ENCODE data around the gene CORO1C.

The CORO1C gene

DNA sequence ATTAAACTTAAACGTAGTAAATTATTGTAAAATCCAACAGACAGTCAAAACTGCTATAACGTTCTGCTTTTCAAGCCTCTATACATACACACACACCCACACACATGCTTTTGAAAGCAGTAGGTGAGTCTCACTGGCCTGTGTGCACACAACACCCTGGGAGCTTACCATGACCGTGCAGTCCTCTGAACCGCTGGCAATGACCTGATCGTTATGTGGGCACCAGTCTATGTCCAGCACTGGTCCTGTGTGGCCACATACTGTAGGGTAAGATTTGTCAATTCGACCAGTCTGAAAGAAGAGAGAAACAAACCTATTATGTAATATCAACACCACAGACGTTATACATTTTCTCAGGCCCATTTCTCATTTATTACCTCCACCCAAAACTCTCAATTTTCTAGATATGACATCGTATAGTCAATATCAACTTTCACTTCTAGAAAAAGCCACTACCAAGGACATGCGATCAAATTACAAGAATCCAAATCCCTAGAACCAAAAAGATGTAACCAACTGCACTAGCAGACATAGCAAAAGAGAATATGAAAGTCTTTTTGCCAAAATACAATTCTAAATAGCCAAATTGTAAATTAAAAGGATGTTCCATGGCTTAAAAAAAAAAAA is 53.1 kb downstream of the CORO1C start:
- Histone ChIP-seq H3K27ac (ENCODE audit: low read depth, low read length) (no peak overlapping the region), H3K18ac (ENCODE audit: low read length) (no peak overlapping the region), H2AFZ (ENCODE audit: insufficient read depth, low read length, poor library complexity) (no peak overlapping the region), H3K36me3 (ENCODE audit: control insufficient read depth in 1 of 2, insufficient read depth in 2 of 2, low read length in 2 of 2) (peaks cover 6% of the 10 kb centered on the region in 2 experiments), H2AK5ac (ENCODE audit: low read length) (no peak overlapping the region), H3K9ac (ENCODE audit: low read length) (no peak overlapping the region), H3K4me1 (ENCODE audit: control insufficient read depth in 1 of 2, insufficient read depth in 2 of 2, low read length in 2 of 2) (peaks cover 0 to 2% of the 10 kb centered on the region in 2 experiments), H4K12ac (ENCODE audit: low read depth, low read length) (no peak overlapping the region), H2BK5ac (ENCODE audit: low read depth, low read length, poor library complexity) (no peak overlapping the region), H3K9me3 (ENCODE audit: insufficient read depth, low read depth, low read length) (no peaks in the 10 kb centered on the region), H2BK120ac (ENCODE audit: insufficient read depth, low read length, poor library complexity) (no peak overlapping the region), H3K4me3 (ENCODE audit: low read depth, low read length) (no peak overlapping the region), H3K79me1 (ENCODE audit: low read length) (no peaks in the 10 kb centered on the region), H2BK12ac (ENCODE audit: low read length) (no peak overlapping the region), H3K23ac (ENCODE audit: low read length) (no peak overlapping the region), H3K27me3 (ENCODE audit: insufficient read depth, low read length) (no peaks in the 10 kb centered on the region), H3K4ac (ENCODE audit: low read depth, low read length) (no peak overlapping the region), H3K4me2 (ENCODE audit: low read length) (no peak overlapping the region), H3K79me2 (ENCODE audit: control insufficient read depth, insufficient read depth, low read length, poor library complexity) (no peaks in the 10 kb centered on the region), H3K14ac (ENCODE audit: low read length) (no peak overlapping the region), H4K8ac (ENCODE audit: low read depth, low read length) (no peak overlapping the region), H4K91ac (ENCODE audit: low read depth, low read length) (no peak overlapping the region)
- no CpG with 5 or more reads among the region's 9 CpGs for WGBS (ENCODE audit: extremely low coverage, insufficient coverage, insufficient read length)
- DNase-seq, result no peak

GRCh38 chr12:108677381-108677780 is 53.9 kb downstream of the CORO1C start:
- no CpG with 5 or more reads among the region's 3 CpGs for WGBS (ENCODE audit: extremely low coverage, insufficient coverage, insufficient read length)

GRCh38 chr12:108676707-108677106 is 54.6 kb downstream of the CORO1C start:
- H3K9me3 ChIP-seq (ENCODE audit: insufficient read depth, low read depth, low read length), result no peaks in the 10 kb centered on the region
- peaks cover 6 to 7% of the 10 kb centered on the region in 2 experiments for H3K36me3 ChIP-seq (ENCODE audit: control insufficient read depth in 1 of 2, insufficient read depth in 2 of 2, low read length in 2 of 2)
- H3K23ac ChIP-seq (ENCODE audit: low read length), result no peak overlapping the region
- WGBS (ENCODE audit: extremely low coverage, insufficient coverage, insufficient read length), result no CpG with 5 or more reads among the region's 5 CpGs
- no peak overlapping the region for H2AK5ac ChIP-seq (ENCODE audit: low read length)
- H4K12ac ChIP-seq (ENCODE audit: low read depth, low read length), result no peak overlapping the region
- H3K18ac ChIP-seq (ENCODE audit: low read length), result no peak overlapping the region
- H2AFZ ChIP-seq (ENCODE audit: insufficient read depth, low read length, poor library complexity), result no peak overlapping the region
- H3K79me2 ChIP-seq (ENCODE audit: control insufficient read depth, insufficient read depth, low read length, poor library complexity), result no peaks in the 10 kb centered on the region
- no peak overlapping the region for H4K91ac ChIP-seq (ENCODE audit: low read depth, low read length)
- H4K8ac ChIP-seq (ENCODE audit: low read depth, low read length), result no peak overlapping the region
- no peak overlapping the region for H3K4ac ChIP-seq (ENCODE audit: low read depth, low read length)
- H3K9ac ChIP-seq (ENCODE audit: low read length), result no peak overlapping the region
- DNase-seq, result no peak
- H3K14ac ChIP-seq (ENCODE audit: low read length), result no peak overlapping the region
- H3K4me2 ChIP-seq (ENCODE audit: low read length), result no peak overlapping the region
- H3K4me1 ChIP-seq (ENCODE audit: control insufficient read depth in 1 of 2, insufficient read depth in 2 of 2, low read length in 2 of 2), result peaks cover 0 to 2% of the 10 kb centered on the region in 2 experiments
- H2BK5ac ChIP-seq (ENCODE audit: low read depth, low read length, poor library complexity), result no peak overlapping the region
- H3K79me1 ChIP-seq (ENCODE audit: low read length), result no peaks in the 10 kb centered on the region
- H3K27ac ChIP-seq (ENCODE audit: low read depth, low read length), result no peak overlapping the region
- H3K4me3 ChIP-seq (ENCODE audit: low read depth, low read length), result no peak overlapping the region
- H2BK12ac ChIP-seq (ENCODE audit: low read length), result no peak overlapping the region
- H2BK120ac ChIP-seq (ENCODE audit: insufficient read depth, low read length, poor library complexity), result no peak overlapping the region
- no peaks in the 10 kb centered on the region for H3K27me3 ChIP-seq (ENCODE audit: insufficient read depth, low read length)

More at GRCh38 chr12:108677381-108677780, 53.9 kb downstream of the CORO1C start:
- Histone ChIP-seq H2AFZ (ENCODE audit: insufficient read depth, low read length, poor library complexity) (no peak overlapping the region), H2AK5ac (ENCODE audit: low read length) (no peak overlapping the region), H3K9ac (ENCODE audit: low read length) (no peak overlapping the region), H4K8ac (ENCODE audit: low read depth, low read length) (no peak overlapping the region), H4K91ac (ENCODE audit: low read depth, low read length) (no peak overlapping the region), H3K4me2 (ENCODE audit: low read length) (no peak overlapping the region), H3K23ac (ENCODE audit: low read length) (no peak overlapping the region), H3K18ac (ENCODE audit: low read length) (no peak overlapping the region), H3K36me3 (ENCODE audit: control insufficient read depth in 1 of 2, insufficient read depth in 2 of 2, low read length in 2 of 2) (peaks cover 4 to 6% of the 10 kb centered on the region in 2 experiments), H3K79me1 (ENCODE audit: low read length) (no peaks in the 10 kb centered on the region), H3K14ac (ENCODE audit: low read length) (no peak overlapping the region), H3K9me3 (ENCODE audit: insufficient read depth, low read depth, low read length) (no peaks in the 10 kb centered on the region), H3K27ac (ENCODE audit: low read depth, low read length) (no peak overlapping the region), H3K27me3 (ENCODE audit: insufficient read depth, low read length) (no peaks in the 10 kb centered on the region), H3K4ac (ENCODE audit: low read depth, low read length) (no peak overlapping the region), H2BK12ac (ENCODE audit: low read length) (no peak overlapping the region), H2BK5ac (ENCODE audit: low read depth, low read length, poor library complexity) (no peak overlapping the region), H3K79me2 (ENCODE audit: control insufficient read depth, insufficient read depth, low read length, poor library complexity) (no peaks in the 10 kb centered on the region), H3K4me1 (ENCODE audit: control insufficient read depth in 1 of 2, insufficient read depth in 2 of 2, low read length in 2 of 2) (peaks cover 0 to 2% of the 10 kb centered on the region in 2 experiments), H2BK120ac (ENCODE audit: insufficient read depth, low read length, poor library complexity) (no peak overlapping the region), H3K4me3 (ENCODE audit: low read depth, low read length) (no peak overlapping the region), H4K12ac (ENCODE audit: low read depth, low read length) (no peak overlapping the region)
- DNase-seq, result no peak

GRCh38 chr12:108675792-108676191 is 55.5 kb downstream of the CORO1C start:
- H3K79me2 ChIP-seq (ENCODE audit: control insufficient read depth, insufficient read depth, low read length, poor library complexity), result no peaks in the 10 kb centered on the region
- H4K12ac ChIP-seq (ENCODE audit: low read depth, low read length), result no peak overlapping the region
- H4K91ac ChIP-seq (ENCODE audit: low read depth, low read length), result no peak overlapping the region
- no peak overlapping the region for H3K4me2 ChIP-seq (ENCODE audit: low read length)
- H3K9me3 ChIP-seq (ENCODE audit: insufficient read depth, low read depth, low read length), result no peaks in the 10 kb centered on the region
- H2BK12ac ChIP-seq (ENCODE audit: low read length), result no peak overlapping the region
- no peak overlapping the region for H3K9ac ChIP-seq (ENCODE audit: low read length)
- no peak overlapping the region for H2AFZ ChIP-seq (ENCODE audit: insufficient read depth, low read length, poor library complexity)
- no peak overlapping the region for H4K8ac ChIP-seq (ENCODE audit: low read depth, low read length)
- peaks cover 7 to 9% of the 10 kb centered on the region in 2 experiments for H3K36me3 ChIP-seq (ENCODE audit: control insufficient read depth in 1 of 2, insufficient read depth in 2 of 2, low read length in 2 of 2)
- no peak overlapping the region for H3K23ac ChIP-seq (ENCODE audit: low read length)
- H3K14ac ChIP-seq (ENCODE audit: low read length), result no peak overlapping the region
- DNase-seq, result no peak
- no peaks in the 10 kb centered on the region for H3K27me3 ChIP-seq (ENCODE audit: insufficient read depth, low read length)
- no peak overlapping the region for H2BK5ac ChIP-seq (ENCODE audit: low read depth, low read length, poor library complexity)
- no peak overlapping the region for H3K4ac ChIP-seq (ENCODE audit: low read depth, low read length)
- no peaks in the 10 kb centered on the region for H3K79me1 ChIP-seq (ENCODE audit: low read length)
- H3K4me1 ChIP-seq (ENCODE audit: control insufficient read depth in 1 of 2, insufficient read depth in 2 of 2, low read length in 2 of 2), result peaks cover 0 to 2% of the 10 kb centered on the region in 2 experiments
- no CpG with 5 or more reads among the region's 4 CpGs for WGBS (ENCODE audit: extremely low coverage, insufficient coverage, insufficient read length)
- no peak overlapping the region for H3K4me3 ChIP-seq (ENCODE audit: low read depth, low read length)
- no peak overlapping the region for H2AK5ac ChIP-seq (ENCODE audit: low read length)
- no peak overlapping the region for H2BK120ac ChIP-seq (ENCODE audit: insufficient read depth, low read length, poor library complexity)
- H3K18ac ChIP-seq (ENCODE audit: low read length), result no peak overlapping the region
- H3K27ac ChIP-seq (ENCODE audit: low read depth, low read length), result no peak overlapping the region
